Upper lobe of left lung (tissue), 6 donors: ENCODE measurements around the gene C16orf86. TPM values are rescaled to one million over a fixed set of nuclear protein-coding genes. Genes with fewer than 3 reads are reported as not detected.

ENCODE experiments used
- total RNA-seq, 6 donors: library from RNA; depleted of rRNA in 4 of 6; stranded (reverse); fragments of >200 nt in 4 of 6; gene quantifications; one replicate each; pipeline versions ENCODE4 v1.1.0 to v1.2.1, GENCODE V29; 2016 to 2021
- donor health status: DM: no; HTN: no; CAD: no; lungs with moderate emphysema.
- donor health status: DM: no; HTN: yes; CAD: no; lungs with severe emphysema.

C16orf86 gene
- total RNA-seq, 6 donors from 2014 or later = 1.2 to 22.0 (median 5.2) TPM

Other genes with a start within 250 kb of the C16orf86 start
- gene HSD11B2, start 235.7 kb upstream of the C16orf86 start, total RNA-seq = 1 to 10 TPM in 5 of 6 donors, under 1 TPM in 1; 0.78 to 5.0 (median 1.6) TPM
- 100 to 1,000 TPM in 4 of 6 donors, 10 to 100 TPM in 2; 69.1 to 221 (median 147) TPM for gene ATP6V0D1, start 185.7 kb upstream of the C16orf86 start, total RNA-seq
- gene AGRP, start 183.3 kb upstream of the C16orf86 start, total RNA-seq = 1 to 10 TPM in 3 of 6 donors, not detected in 3; 3.5 to 7.6 (median 3.8) TPM
- gene RIPOR1, start 138.0 kb upstream of the C16orf86 start, total RNA-seq = 100 to 1,000 TPM in 4 of 6 donors, 10 to 100 TPM in 2; 76.9 to 183 (median 113) TPM
- gene CTCF, start 104.3 kb upstream of the C16orf86 start, total RNA-seq = 10 to 100 TPM; 29.7 to 42.6 (median 34.2) TPM
- 10 to 100 TPM in 1 of 6 donors, 1 to 10 TPM in 5; 1.8 to 55.5 (median 4.0) TPM for gene CARMIL2, start 21.7 kb upstream of the C16orf86 start, total RNA-seq
- gene ACD, start 6.6 kb upstream of the C16orf86 start, total RNA-seq = 10 to 100 TPM; 15.8 to 25.1 (median 18.8) TPM
- gene PARD6A, start 5.9 kb upstream of the C16orf86 start, total RNA-seq = 1 to 10 TPM; 2.1 to 9.3 (median 6.6) TPM
- gene ENKD1, start 64 bp upstream of the C16orf86 start, total RNA-seq = 10 to 100 TPM; 18.2 to 50.3 (median 28.5) TPM
- gene GFOD2, start 52.5 kb downstream of the C16orf86 start, total RNA-seq = 10 to 100 TPM; 14.3 to 21.0 (median 17.0) TPM
- gene RANBP10, start 139.7 kb downstream of the C16orf86 start, total RNA-seq = 10 to 100 TPM in 5 of 6 donors, 1 to 10 TPM in 1; 6.5 to 50.3 (median 17.0) TPM
- gene TSNAXIP1, start 140.1 kb downstream of the C16orf86 start, total RNA-seq = 10 to 100 TPM in 1 of 6 donors, 1 to 10 TPM in 4, under 1 TPM in 1; 0.66 to 13.1 (median 4.4) TPM
- gene THAP11, start 175.5 kb downstream of the C16orf86 start, total RNA-seq = 10 to 100 TPM; 28.3 to 66.3 (median 34.3) TPM
- 100 to 1,000 TPM in 2 of 6 donors, 10 to 100 TPM in 4; 50.2 to 203 (median 78.3) TPM for gene NUTF2, start 180.1 kb downstream of the C16orf86 start, total RNA-seq
- 100 to 1,000 TPM in 1 of 6 donors, 10 to 100 TPM in 5; 30.6 to 201 (median 50.6) TPM for gene CENPT, start 180.9 kb downstream of the C16orf86 start, total RNA-seq
- 100 to 1,000 TPM in 1 of 6 donors, 10 to 100 TPM in 5; 41.6 to 101 (median 65.0) TPM for gene EDC4, start 206.2 kb downstream of the C16orf86 start, total RNA-seq
- 1 to 10 TPM in 5 of 6 donors, not detected in 1; 1.6 to 4.2 (median 2.3) TPM for gene NRN1L, start 218.1 kb downstream of the C16orf86 start, total RNA-seq
- 10 to 100 TPM; 21.9 to 36.5 (median 31.5) TPM for gene PSKH1, start 226.4 kb downstream of the C16orf86 start, total RNA-seq